Measurements from ENCODE around the gene TEAD4. TPM values are rescaled to one million over a fixed set of nuclear protein-coding genes. Genes with fewer than 3 reads are reported as not detected.

The TEAD4 gene
- total RNA-seq, 1 donor from 2014 or later, result 10.8 TPM

DNA sequence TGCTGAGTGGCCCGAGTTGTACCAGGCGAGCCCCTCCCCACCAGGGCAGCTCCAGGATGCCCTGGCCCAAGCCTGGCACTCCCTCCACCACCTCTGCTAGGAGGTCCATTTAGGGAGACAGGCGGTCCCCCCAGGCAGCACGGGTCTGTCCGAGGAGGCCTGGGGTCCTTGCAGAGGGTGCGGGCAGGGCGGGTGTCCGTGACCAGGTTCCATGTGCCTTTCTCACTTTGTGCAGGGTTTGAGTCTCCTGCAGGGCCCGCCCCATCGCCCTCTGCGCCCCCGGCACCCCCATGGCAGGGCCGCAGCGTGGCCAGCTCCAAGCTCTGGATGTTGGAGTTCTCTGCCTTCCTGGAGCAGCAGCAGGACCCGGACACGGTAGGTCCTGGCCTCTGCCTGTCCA is 61.2 kb downstream of the TEAD4 start:
- no peaks in the 10 kb centered on the region for H3K27me3 Mint-ChIP-seq

DNA sequence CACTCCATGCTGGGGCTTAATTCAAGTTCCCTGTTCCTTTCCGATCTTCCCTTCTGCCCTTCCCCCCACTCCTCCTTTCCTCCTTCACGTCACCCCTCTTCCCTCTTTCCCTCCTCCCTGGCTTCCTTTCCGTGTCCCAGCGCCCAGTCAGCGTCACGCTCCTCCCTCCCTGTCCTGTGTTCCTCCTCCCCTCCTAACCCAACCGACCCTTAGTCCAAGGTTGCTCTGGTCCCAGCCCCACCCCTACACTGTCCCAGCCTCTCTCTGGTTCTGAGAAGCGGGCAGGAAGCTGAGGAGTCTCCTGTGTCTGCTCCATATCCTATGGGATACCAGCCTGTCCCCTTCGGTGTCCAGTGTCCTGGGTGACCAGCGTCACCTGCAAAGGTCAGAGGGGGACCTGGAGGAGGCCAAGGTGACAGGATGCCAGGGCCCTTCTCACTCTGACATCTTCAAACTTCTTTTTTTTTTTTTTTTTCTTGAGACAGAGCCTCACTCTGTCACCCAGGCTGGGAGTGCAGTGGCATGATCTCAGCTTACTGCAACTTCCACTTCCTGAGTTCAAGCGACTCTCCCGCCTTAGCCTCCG is 61.7 kb downstream of the TEAD4 start:
- no peaks in the 10 kb centered on the region for H3K27me3 Mint-ChIP-seq
- peaks cover 21% of the 10 kb centered on the region for H3K36me3 Mint-ChIP-seq
- DNase-seq (ENCODE audit: extremely low spot score, unreplicated experiment), result no peak
- no peaks in the 10 kb centered on the region for H3K4me1 Mint-ChIP-seq (ENCODE audit: unreplicated experiment)
- TF ChIP-seq CTCF (conservative IDR thresholded peaks at IDR 0.05), result no peak
- H3K4me3 Mint-ChIP-seq, result no peak overlapping the region
- no peaks in the 10 kb centered on the region for H3K9me3 Mint-ChIP-seq
- no peak overlapping the region for H3K27ac Mint-ChIP-seq

More for the DNA sequence above, 61.2 kb downstream of the TEAD4 start:
- Mint-ChIP-seq H3K4me1 (ENCODE audit: unreplicated experiment) (no peaks in the 10 kb centered on the region), H3K36me3 (peaks cover 21% of the 10 kb centered on the region), H3K4me3 (no peak overlapping the region), H3K9me3 (no peaks in the 10 kb centered on the region), H3K27ac (no peak overlapping the region)
- TF ChIP-seq CTCF (conservative IDR thresholded peaks at IDR 0.05), result no peak
- DNase-seq (ENCODE audit: extremely low spot score, unreplicated experiment), result no peak

- Mint-ChIP-seq H3K4me1 (ENCODE audit: unreplicated experiment) (no peaks in the 10 kb centered on the region), H3K27ac (no peak overlapping the region), H3K4me3 (no peak overlapping the region), H3K27me3 (no peaks in the 10 kb centered on the region), H3K36me3 (peaks cover 21% of the 10 kb centered on the region), H3K9me3 (no peaks in the 10 kb centered on the region)
- no peak for TF ChIP-seq CTCF (conservative IDR thresholded peaks at IDR 0.05)
- no peak for DNase-seq (ENCODE audit: extremely low spot score, unreplicated experiment)
Observed at GRCh38 chr12:3022411-3022810, 63.2 kb downstream of the TEAD4 start.

DNA sequence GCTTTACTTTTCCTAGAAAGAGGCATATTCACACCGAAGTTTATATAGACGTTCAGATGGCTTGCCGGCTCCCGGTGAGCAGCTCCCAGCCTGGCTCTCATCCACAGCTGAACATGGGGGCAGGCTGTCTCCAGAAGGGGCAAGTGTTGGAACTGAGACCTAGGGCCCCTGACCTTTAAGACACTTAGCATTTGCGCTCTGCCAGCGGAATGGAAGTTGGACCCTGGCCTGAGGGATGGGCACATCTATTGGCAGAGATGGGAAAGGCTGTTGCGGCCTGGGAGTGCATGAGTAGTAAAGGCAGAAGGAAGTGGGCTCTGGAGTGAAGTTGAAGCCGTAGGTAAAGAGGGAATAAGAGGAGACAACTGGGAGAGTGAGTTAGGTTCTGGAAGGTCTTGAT is 63.8 kb downstream of the TEAD4 start:
- no peak for DNase-seq (ENCODE audit: extremely low spot score, unreplicated experiment)
- Mint-ChIP-seq H3K4me3 (no peak overlapping the region), H3K4me1 (ENCODE audit: unreplicated experiment) (no peaks in the 10 kb centered on the region), H3K27ac (no peak overlapping the region), H3K27me3 (no peaks in the 10 kb centered on the region), H3K9me3 (no peaks in the 10 kb centered on the region), H3K36me3 (peaks cover 21% of the 10 kb centered on the region)
- TF ChIP-seq CTCF (conservative IDR thresholded peaks at IDR 0.05), result no peak

- no peak overlapping the region for H3K4me3 Mint-ChIP-seq
- DNase-seq (ENCODE audit: extremely low spot score, unreplicated experiment), result no peak
- H3K9me3 Mint-ChIP-seq, result no peaks in the 10 kb centered on the region
- H3K27me3 Mint-ChIP-seq, result no peaks in the 10 kb centered on the region
- H3K36me3 Mint-ChIP-seq, result peaks cover 10% of the 10 kb centered on the region
- no peak for TF ChIP-seq CTCF (conservative IDR thresholded peaks at IDR 0.05)
- H3K4me1 Mint-ChIP-seq (ENCODE audit: unreplicated experiment), result no peaks in the 10 kb centered on the region
- no peak overlapping the region for H3K27ac Mint-ChIP-seq
Observed at GRCh38 chr12:3028108-3028507, 68.9 kb downstream of the TEAD4 start.
